Loucy (cell line): Measurements from ENCODE around the gene NRG2.

Experiments used
- EZH2phosphoT487 ChIP-seq: fragments of 200-600 bp; IDR thresholded peaks from 2 replicates; pipeline ENCODE4 v1.6.1; 2018; ENCODE audit warnings: antibody characterized with exemption, mild to moderate bottlenecking, moderate library complexity, borderline replicate concordance
- TF ChIP-seq, protein P1 (sequence below): fragments of 200-600 bp; sonication (generic); conservative IDR thresholded peaks from 2 replicates; pipeline ENCODE4 v1.5.1; 2014; ENCODE audit warnings: mild to moderate bottlenecking, antibody characterized with exemption, low read length

DNA sequence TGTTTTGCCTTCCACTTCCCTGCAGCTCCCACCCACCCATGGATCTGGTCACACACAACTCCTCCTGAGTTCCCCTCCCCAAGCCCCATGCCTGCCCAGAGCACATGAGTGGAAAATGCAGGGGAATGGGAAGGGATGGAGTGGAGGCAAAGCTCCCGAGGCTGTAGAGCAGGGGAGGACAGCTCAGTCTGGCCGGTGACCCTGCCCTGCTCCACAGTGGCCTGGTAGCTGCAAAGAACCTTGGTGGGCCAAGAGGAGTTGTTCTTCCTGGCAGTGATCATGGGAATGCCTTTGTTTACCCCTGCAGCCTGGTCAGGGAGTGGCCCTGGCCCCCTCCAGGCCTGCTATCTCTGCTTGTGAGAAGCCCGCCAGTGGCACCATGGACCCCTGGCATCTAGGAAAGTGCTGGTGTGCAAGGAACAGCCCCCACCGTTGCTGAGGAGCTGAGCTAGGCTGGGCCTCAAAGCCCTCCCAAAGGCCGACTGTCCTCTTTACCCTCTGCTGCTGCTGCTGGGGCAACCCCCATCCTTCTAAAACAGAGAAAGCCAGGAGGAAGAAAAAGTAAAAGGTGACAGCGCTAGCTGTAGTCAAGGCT, 187.1 kb downstream of the NRG2 start:
- TF ChIP-seq, protein P1, sequence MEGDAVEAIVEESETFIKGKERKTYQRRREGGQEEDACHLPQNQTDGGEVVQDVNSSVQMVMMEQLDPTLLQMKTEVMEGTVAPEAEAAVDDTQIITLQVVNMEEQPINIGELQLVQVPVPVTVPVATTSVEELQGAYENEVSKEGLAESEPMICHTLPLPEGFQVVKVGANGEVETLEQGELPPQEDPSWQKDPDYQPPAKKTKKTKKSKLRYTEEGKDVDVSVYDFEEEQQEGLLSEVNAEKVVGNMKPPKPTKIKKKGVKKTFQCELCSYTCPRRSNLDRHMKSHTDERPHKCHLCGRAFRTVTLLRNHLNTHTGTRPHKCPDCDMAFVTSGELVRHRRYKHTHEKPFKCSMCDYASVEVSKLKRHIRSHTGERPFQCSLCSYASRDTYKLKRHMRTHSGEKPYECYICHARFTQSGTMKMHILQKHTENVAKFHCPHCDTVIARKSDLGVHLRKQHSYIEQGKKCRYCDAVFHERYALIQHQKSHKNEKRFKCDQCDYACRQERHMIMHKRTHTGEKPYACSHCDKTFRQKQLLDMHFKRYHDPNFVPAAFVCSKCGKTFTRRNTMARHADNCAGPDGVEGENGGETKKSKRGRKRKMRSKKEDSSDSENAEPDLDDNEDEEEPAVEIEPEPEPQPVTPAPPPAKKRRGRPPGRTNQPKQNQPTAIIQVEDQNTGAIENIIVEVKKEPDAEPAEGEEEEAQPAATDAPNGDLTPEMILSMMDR = no peak
- TF ChIP-seq EZH2phosphoT487 = no peak
